Chondrocyte (in vitro differentiated cells): ENCODE results near the gene NT5C3B. TPM values are rescaled to one million over a fixed set of nuclear protein-coding genes. Genes with fewer than 3 reads are reported as not detected.
"Not testable (repeated sequence)": the region's sequence is repeated elsewhere in the genome, so short reads cannot be mapped to it uniquely, and the experiment has no call there.

ENCODE experiments used
- DNase-seq: peaks from one replicate; pipeline ENCODE4 v3.0.0; 2021; ENCODE audit warnings: mixed read lengths, low spot score
- H3K27ac Mint-ChIP-seq: one replicate; pipeline ENCODE4 v1.8.0; 2021; ENCODE audit warnings: mild to moderate bottlenecking, moderate library complexity, mixed read lengths; ENCODE audit not compliant: unreplicated experiment
- H3K27me3 Mint-ChIP-seq: 2 replicates; pipeline ENCODE4 v1.8.0; 2021; ENCODE audit warnings: low read depth, mixed read lengths
- H3K36me3 Mint-ChIP-seq: 2 replicates; pipeline ENCODE4 v1.8.0; 2021; ENCODE audit warnings: low read depth, mixed read lengths
- H3K4me1 Mint-ChIP-seq: 2 replicates; pipeline ENCODE4 v1.8.0; 2021; ENCODE audit warnings: low read depth, mild to moderate bottlenecking, mixed read lengths
- H3K4me3 Mint-ChIP-seq: one replicate; pipeline ENCODE4 v1.8.0; 2021; ENCODE audit warnings: mild to moderate bottlenecking, moderate library complexity, mixed read lengths; ENCODE audit not compliant: unreplicated experiment
- H3K9me3 Mint-ChIP-seq: 2 replicates; pipeline ENCODE4 v1.8.0; 2021; ENCODE audit warnings: low read depth, mixed read lengths
- CTCF ChIP-seq: fragments of 200-600 bp; sonication (generic); IDR thresholded peaks from 2 replicates; pipeline ENCODE4 v1.5.0; 2021; ENCODE audit warnings: antibody characterized with exemption, mild to moderate bottlenecking, moderate library complexity
- total RNA-seq: library from RNA; stranded (reverse); gene quantifications from 3 replicates; pipeline ENCODE4 v1.2.1, GENCODE V29; 2021

Gene NT5C3B
- total RNA-seq, 1 donor from 2014 or later = 47.8 TPM

- Mint-ChIP-seq H3K27ac (peak overlapping the region; percentile 89), H3K4me3 (no peak overlapping the region), H3K9me3 (no peaks in the 10 kb centered on the region), H3K27me3 (no peaks in the 10 kb centered on the region), H3K4me1 (peaks cover 48% of the 10 kb centered on the region), H3K36me3 (peaks cover 2% of the 10 kb centered on the region)
- no peak for DNase-seq
- no peak for TF ChIP-seq CTCF
Observed at GRCh38 chr17:41777574-41778188, 58.4 kb downstream of the NT5C3B start.

GRCh38 chr17:41777157-41777573, 58.9 kb downstream of the NT5C3B start:
- peak overlapping the region; percentile 89 for H3K27ac Mint-ChIP-seq
- H3K4me3 Mint-ChIP-seq = no peak overlapping the region
- H3K36me3 Mint-ChIP-seq = peaks cover 2% of the 10 kb centered on the region
- H3K27me3 Mint-ChIP-seq = no peaks in the 10 kb centered on the region
- peak; percentile 64 for TF ChIP-seq CTCF
- peaks cover 50% of the 10 kb centered on the region for H3K4me1 Mint-ChIP-seq
- no peaks in the 10 kb centered on the region for H3K9me3 Mint-ChIP-seq
- no peak for DNase-seq

- H3K9me3 Mint-ChIP-seq, H3K27me3 Mint-ChIP-seq, H3K4me3 Mint-ChIP-seq, DNase-seq, H3K36me3 Mint-ChIP-seq: not testable (repeated sequence)
- Mint-ChIP-seq H3K4me1 (peaks cover 42% of the 10 kb centered on the region), H3K27ac (peak overlapping the region; percentile 41)
Observed at GRCh38 chr17:41776262-41776900, 59.7 kb downstream of the NT5C3B start.

GRCh38 chr17:41775394-41776226, 60.4 kb downstream of the NT5C3B start:
- DNase-seq = no peak
- Mint-ChIP-seq H3K27ac (peak overlapping the region; percentile 69), H3K9me3 (no peaks in the 10 kb centered on the region), H3K27me3 (no peaks in the 10 kb centered on the region), H3K36me3 (no peaks in the 10 kb centered on the region), H3K4me1 (peaks cover 41% of the 10 kb centered on the region), H3K4me3 (no peak overlapping the region)
- no peak for TF ChIP-seq CTCF

Other genes starting within 250 kb of the NT5C3B start
- 0.23 to 0.94 TPM (median 0.32 TPM) in 3 replicates for gene KRT14, start 249.3 kb downstream of the NT5C3B start, total RNA-seq
- gene KRT16, start 223.5 kb downstream of the NT5C3B start, total RNA-seq = 3.9 to 5.9 TPM (median 5.5 TPM) in 3 replicates
- 183 to 261 TPM (median 258 TPM) in 3 replicates for gene KRT17, start 211.7 kb downstream of the NT5C3B start, total RNA-seq
- gene EIF1, start 147.3 kb downstream of the NT5C3B start, total RNA-seq = 572 to 1,015 TPM (median 990 TPM) in 3 replicates
- gene GAST, start 123.9 kb downstream of the NT5C3B start, total RNA-seq = not detected in 3 replicates
- not detected in 3 replicates for gene HAP1, start 101.6 kb downstream of the NT5C3B start, total RNA-seq
- gene JUP, start 49.5 kb downstream of the NT5C3B start, total RNA-seq = 8.1 to 22.0 TPM (median 18.8 TPM) in 3 replicates
- 83.8 to 109 TPM (median 84.8 TPM) in 3 replicates for gene P3H4, start 24.3 kb downstream of the NT5C3B start, total RNA-seq
- gene FKBP10, start 23.2 kb downstream of the NT5C3B start, total RNA-seq = 557 to 584 TPM (median 567 TPM) in 3 replicates
- gene KLHL10, start 1.6 kb upstream of the NT5C3B start, total RNA-seq = 0.67 TPM in 1 of 3 replicates, not detected in the others
- 12.9 to 15.3 TPM (median 14.6 TPM) in 3 replicates for gene KLHL11, start 29.2 kb upstream of the NT5C3B start, total RNA-seq
- 181 to 189 TPM (median 187 TPM) in 3 replicates for gene ACLY, start 82.7 kb upstream of the NT5C3B start, total RNA-seq
- 0.70 to 0.99 TPM (median 0.77 TPM) in 3 replicates for gene ODAD4, start 94.4 kb upstream of the NT5C3B start, total RNA-seq
- gene CNP, start 130.6 kb upstream of the NT5C3B start, total RNA-seq = 78.3 to 86.0 TPM (median 79.4 TPM) in 3 replicates
- gene DNAJC7, start 181.2 kb upstream of the NT5C3B start, total RNA-seq = 51.1 to 61.0 TPM (median 51.2 TPM) in 3 replicates
- 54.7 to 57.0 TPM (median 56.9 TPM) in 3 replicates for gene NKIRAS2, start 183.9 kb upstream of the NT5C3B start, total RNA-seq
- 0.24 to 0.77 TPM (median 0.62 TPM) in 3 replicates for gene C17orf113, start 214.4 kb upstream of the NT5C3B start, total RNA-seq